ENCODE data around the gene GPR139.
A peak's percentile ranks its signal among the peaks of the same experiment; 100 is the strongest.

Gene GPR139

DNA sequence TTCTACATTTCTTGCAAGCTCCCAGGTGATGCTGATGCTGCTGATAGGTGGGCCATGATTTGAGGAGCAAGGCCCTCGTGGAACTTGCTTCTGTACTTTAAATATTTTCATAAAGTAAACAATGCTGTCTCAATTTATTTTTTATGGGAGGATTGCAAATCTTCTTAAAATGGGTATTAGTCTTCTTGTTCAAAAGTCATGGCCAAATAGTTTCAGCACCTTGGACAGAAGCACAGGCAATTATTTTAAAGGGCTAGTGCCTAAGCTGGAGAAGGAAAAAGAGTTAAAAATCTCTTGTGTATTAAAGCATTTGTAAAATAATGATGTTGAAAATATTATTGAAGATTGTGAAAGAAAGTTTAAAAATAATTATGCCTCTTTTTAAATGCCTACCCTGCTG is 50.5 kb downstream of the GPR139 start:
- in situ Hi-C loops (cut with HindIII; ENCODE audit: low sequenced_read_pairs), result loop anchor here (25.0 kb wide), 1 partner anchor 111 kb away; no protein-coding TSS in a partner anchor

DNA sequence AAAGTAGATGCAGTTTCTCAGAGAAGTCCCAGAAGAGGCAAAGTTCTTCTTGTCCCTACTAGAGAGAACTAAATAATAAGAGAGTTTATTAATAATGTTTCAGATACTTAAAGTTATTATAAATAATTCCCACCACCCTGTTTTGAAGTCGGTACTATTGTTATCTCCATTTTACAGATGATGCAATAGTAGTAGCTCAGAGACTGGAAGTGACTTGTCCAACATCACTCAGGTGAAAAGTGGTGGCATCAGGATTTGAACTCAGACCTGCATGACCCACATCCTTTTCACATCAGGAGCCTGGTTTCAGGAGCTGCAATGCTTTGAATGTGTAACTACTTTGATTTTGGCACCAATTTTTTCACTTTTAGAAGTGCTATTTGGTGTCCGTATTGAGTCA is 52.7 kb downstream of the GPR139 start:
- DNase-seq (ENCODE audit: low read depth), result no peak
- TF ChIP-seq, protein P1, sequence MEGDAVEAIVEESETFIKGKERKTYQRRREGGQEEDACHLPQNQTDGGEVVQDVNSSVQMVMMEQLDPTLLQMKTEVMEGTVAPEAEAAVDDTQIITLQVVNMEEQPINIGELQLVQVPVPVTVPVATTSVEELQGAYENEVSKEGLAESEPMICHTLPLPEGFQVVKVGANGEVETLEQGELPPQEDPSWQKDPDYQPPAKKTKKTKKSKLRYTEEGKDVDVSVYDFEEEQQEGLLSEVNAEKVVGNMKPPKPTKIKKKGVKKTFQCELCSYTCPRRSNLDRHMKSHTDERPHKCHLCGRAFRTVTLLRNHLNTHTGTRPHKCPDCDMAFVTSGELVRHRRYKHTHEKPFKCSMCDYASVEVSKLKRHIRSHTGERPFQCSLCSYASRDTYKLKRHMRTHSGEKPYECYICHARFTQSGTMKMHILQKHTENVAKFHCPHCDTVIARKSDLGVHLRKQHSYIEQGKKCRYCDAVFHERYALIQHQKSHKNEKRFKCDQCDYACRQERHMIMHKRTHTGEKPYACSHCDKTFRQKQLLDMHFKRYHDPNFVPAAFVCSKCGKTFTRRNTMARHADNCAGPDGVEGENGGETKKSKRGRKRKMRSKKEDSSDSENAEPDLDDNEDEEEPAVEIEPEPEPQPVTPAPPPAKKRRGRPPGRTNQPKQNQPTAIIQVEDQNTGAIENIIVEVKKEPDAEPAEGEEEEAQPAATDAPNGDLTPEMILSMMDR (IDR thresholded peaks at IDR 0.05; ENCODE audit: low read depth, low read length, missing control alignments), result no peak
- H3K4me3 ChIP-seq (ENCODE audit: low read depth, low read length), result no peak overlapping the region
- in situ Hi-C loops (cut with HindIII; ENCODE audit: low sequenced_read_pairs), result loop anchor here (25.0 kb wide), 1 partner anchor 109 kb away; no protein-coding TSS in a partner anchor

More for the DNA sequence above, 50.5 kb downstream of the GPR139 start:
- peak; percentile 16 for DNase-seq (ENCODE audit: low read depth)
- TF ChIP-seq, protein P1 (IDR thresholded peaks at IDR 0.05; ENCODE audit: low read depth, low read length, missing control alignments), result no peak
- no peak overlapping the region for H3K4me3 ChIP-seq (ENCODE audit: low read depth, low read length)

DNA sequence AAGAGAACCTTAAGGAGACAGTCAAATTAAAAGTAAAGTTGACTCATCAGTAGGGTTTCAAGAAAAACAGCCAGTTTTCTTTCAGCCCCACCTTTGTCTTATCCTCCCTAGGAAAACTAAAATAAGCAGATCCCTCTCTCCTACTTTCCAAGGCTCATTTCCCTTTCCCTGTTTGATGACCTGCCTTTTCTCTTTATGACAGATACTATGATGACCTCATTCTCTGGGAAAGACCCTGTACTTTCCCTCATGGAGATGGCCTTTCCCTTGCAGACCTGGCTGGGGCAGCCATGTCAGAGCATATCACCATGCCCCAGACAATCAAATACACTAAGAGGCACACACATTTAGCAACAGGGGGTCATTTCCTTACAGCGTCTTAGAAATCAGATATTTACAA is 53.6 kb downstream of the GPR139 start:
- DNase-seq (ENCODE audit: low read depth), result no peak
- TF ChIP-seq, protein P1 (IDR thresholded peaks at IDR 0.05; ENCODE audit: low read depth, low read length, missing control alignments), result no peak
- in situ Hi-C loops (cut with HindIII; ENCODE audit: low sequenced_read_pairs), result loop anchor here (25.0 kb wide), 1 partner anchor 108 kb away; no protein-coding TSS in a partner anchor
- H3K4me3 ChIP-seq (ENCODE audit: low read depth, low read length), result no peak overlapping the region

DNA sequence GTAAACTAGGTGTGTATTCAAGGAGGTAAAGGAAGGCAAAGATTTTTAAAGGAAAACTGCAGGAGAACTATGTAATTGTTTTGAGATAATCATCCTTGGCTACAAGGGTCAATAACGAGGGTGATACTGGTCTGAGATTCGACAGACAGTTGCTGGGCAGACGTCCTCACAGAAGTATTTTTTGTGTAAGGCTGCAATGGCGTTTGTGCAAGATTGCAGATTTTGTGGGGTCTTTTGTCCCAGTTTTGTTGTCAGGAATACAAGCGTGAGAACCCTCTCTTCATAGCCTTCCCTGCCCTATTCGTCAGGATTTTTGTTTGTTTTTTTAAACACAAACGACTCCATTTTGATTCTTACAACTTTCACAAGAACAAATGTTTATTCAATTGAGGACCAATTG is 57.5 kb downstream of the GPR139 start:
- in situ Hi-C loops (cut with HindIII; ENCODE audit: low sequenced_read_pairs), result loop anchor here (10.0 to 25.0 kb wide), 2 partner anchors 59 to 104 kb away; partner anchors contain the start of gene GPR139
- TF ChIP-seq, protein P1 (IDR thresholded peaks at IDR 0.05; ENCODE audit: low read depth, low read length, missing control alignments), result no peak
- DNase-seq (ENCODE audit: low read depth), result no peak

DNA sequence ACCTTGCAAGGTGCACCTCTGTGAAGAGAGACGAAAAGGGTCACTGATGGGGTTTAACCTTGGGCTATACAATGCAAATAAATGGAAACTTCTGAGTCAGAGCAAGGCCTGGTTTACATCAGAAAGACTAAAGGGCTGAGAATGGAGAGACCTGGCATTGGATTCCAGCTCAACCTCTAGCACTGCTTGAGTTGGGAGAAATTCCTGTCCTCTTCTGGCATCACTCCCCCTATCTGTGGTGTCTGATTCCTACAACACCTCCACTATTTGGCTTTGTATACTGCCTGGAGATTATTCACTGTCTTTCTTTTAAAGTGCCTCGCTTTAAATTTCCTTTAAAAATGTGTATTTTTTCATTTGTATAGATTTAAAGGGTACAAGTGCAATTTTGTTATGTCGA is 68.8 kb downstream of the GPR139 start:
- no peak overlapping the region for H3K4me3 ChIP-seq (ENCODE audit: low read depth, low read length)
- in situ Hi-C loops (cut with HindIII; ENCODE audit: low sequenced_read_pairs), result loop anchor here (25.0 kb wide), 1 partner anchor 93 kb away; no protein-coding TSS in a partner anchor
- no peak for DNase-seq (ENCODE audit: low read depth)
- TF ChIP-seq, protein P1 (IDR thresholded peaks at IDR 0.05; ENCODE audit: low read depth, low read length, missing control alignments), result no peak

More for the DNA sequence above, 57.5 kb downstream of the GPR139 start:
- H3K4me3 ChIP-seq (ENCODE audit: low read depth, low read length), result no peak overlapping the region

DNA sequence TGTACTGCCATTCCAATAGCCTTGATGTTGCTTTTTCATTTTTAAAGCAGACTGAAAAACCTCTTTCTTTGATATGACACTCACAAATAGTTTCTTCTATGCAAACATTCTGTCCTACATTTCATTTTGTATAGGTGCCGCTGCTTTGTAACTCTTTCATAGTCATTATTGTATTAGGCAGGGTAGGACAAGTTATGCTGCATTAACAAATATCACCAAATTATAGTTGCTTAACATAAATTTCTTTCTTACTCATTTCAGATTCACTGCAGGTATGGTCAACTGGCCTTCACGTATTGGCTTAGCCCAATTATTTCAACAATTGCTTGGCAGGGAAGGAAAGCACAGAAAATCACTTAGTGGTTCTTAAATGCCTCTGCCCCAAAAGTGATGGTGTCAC is 70.8 kb downstream of the GPR139 start:
- H3K4me3 ChIP-seq (ENCODE audit: low read depth, low read length), result no peak overlapping the region
- TF ChIP-seq, protein P1 (IDR thresholded peaks at IDR 0.05; ENCODE audit: low read depth, low read length, missing control alignments), result no peak
- in situ Hi-C loops (cut with HindIII; ENCODE audit: low sequenced_read_pairs), result loop anchor here (25.0 kb wide), 1 partner anchor 91 kb away; no protein-coding TSS in a partner anchor
- no peak for DNase-seq (ENCODE audit: low read depth)

Data from astrocyte of the cerebellum (primary cell).